Osteoblast (primary cell): Measurements from ENCODE around the gene LGALS4. TPM values are rescaled to one million over a fixed set of nuclear protein-coding genes. Genes with fewer than 3 reads are reported as not detected.
"Not testable (repeated sequence)": the region's sequence is repeated elsewhere in the genome, so short reads cannot be mapped to it uniquely, and the experiment has no call there.

ENCODE experiments used
- DNase-seq: peaks from one replicate; pipeline ENCODE4 v3.0.0; 2011; ENCODE audit warnings: low spot score, mixed read lengths; ENCODE audit not compliant: insufficient read length; ENCODE audit errors: missing footprints
- H2AFZ ChIP-seq: 2 replicates; pipeline ENCODE4 v1.6.0; 2011; ENCODE audit warnings: mild to moderate bottlenecking, low read length
- H3K27ac ChIP-seq: 2 replicates; pipeline ENCODE4 v1.5.1; 2011; ENCODE audit warnings: mild to moderate bottlenecking, low read depth, low read length, moderate library complexity
- H3K27me3 ChIP-seq: 2 replicates; pipeline ENCODE4 v1.6.0; 2012; ENCODE audit warnings: mild to moderate bottlenecking, control low read depth, inconsistent platforms, low read length, moderate library complexity; ENCODE audit not compliant: insufficient read depth
- H3K36me3 ChIP-seq: 2 replicates; pipeline ENCODE4 v1.5.1; 2011; ENCODE audit warnings: mild to moderate bottlenecking, low read length, control low read depth, moderate library complexity; ENCODE audit not compliant: insufficient read depth
- H3K4me1 ChIP-seq: 2 replicates; pipeline ENCODE4 v1.5.1; 2011; ENCODE audit warnings: mild to moderate bottlenecking, low read length, control low read depth, moderate library complexity; ENCODE audit not compliant: insufficient read depth
- H3K4me2 ChIP-seq: 2 replicates; pipeline ENCODE4 v1.6.0; 2011; ENCODE audit warnings: mild to moderate bottlenecking, low read length; ENCODE audit not compliant: insufficient read depth
- H3K4me3 ChIP-seq: fragments of 200-600 bp; sonication (generic); 3 replicates; pipeline ENCODE4 v1.5.1; 2012; ENCODE audit warnings: mild to moderate bottlenecking, low read length, inconsistent platforms; ENCODE audit not compliant: insufficient read depth
- H3K79me2 ChIP-seq: 2 replicates; pipeline ENCODE4 v1.6.0; 2012; ENCODE audit warnings: mild to moderate bottlenecking, low read length, control low read depth, inconsistent platforms; ENCODE audit not compliant: insufficient read depth
- H3K9me3 ChIP-seq: 2 replicates; pipeline ENCODE4 v1.5.1; 2011; ENCODE audit warnings: low read depth, low read length, control low read depth
- H4K20me1 ChIP-seq: 2 replicates; pipeline ENCODE4 v1.6.0; 2012; ENCODE audit warnings: mild to moderate bottlenecking, low read length, control low read depth; ENCODE audit not compliant: insufficient read depth
- total RNA-seq: library from RNA; depleted of rRNA; stranded (reverse); fragments of >200 nt; gene quantifications from 2 replicates; pipeline ENCODE4 v1.2.3, GENCODE V29; 2012
- TF ChIP-seq, protein P1 (sequence below): IDR thresholded peaks from 2 replicates; pipeline ENCODE4 v1.5.1; 2011; ENCODE audit warnings: mild to moderate bottlenecking, low read depth, low read length, moderate library complexity; ENCODE audit errors: extremely low read depth

The LGALS4 gene
- total RNA-seq, 1 donor = not detected

DNA sequence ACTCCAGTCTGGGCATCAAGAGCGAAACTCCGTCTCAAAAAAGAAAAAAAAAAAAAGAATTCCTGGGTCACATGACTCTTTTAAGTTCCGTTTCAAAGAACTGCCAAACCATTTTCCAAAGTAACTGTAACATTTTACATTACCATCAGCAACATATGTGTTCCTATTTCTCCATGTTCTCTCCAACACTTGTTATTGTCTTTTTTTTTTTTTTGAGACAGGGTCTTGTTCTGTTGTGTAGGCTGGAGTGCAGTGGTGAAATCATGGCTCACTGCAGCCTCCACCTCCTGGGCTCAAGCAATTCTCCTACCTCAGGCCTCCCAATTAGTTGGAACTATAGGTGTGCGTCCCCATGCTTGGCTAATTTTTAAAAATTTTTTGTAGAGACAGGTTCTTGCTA lies 17.2 kb downstream of the LGALS4 start:
- no peak for DNase-seq
- Histone ChIP-seq H3K4me1 (no peaks in the 10 kb centered on the region), H4K20me1 (no peaks in the 10 kb centered on the region), H3K36me3 (no peaks in the 10 kb centered on the region), H2AFZ (no peak overlapping the region), H3K27ac (no peak overlapping the region), H3K27me3 (no peaks in the 10 kb centered on the region), H3K4me3 (no peak overlapping the region), H3K4me2 (no peak overlapping the region), H3K9me3 (no peaks in the 10 kb centered on the region), H3K79me2 (no peaks in the 10 kb centered on the region)
- TF ChIP-seq, protein P1, sequence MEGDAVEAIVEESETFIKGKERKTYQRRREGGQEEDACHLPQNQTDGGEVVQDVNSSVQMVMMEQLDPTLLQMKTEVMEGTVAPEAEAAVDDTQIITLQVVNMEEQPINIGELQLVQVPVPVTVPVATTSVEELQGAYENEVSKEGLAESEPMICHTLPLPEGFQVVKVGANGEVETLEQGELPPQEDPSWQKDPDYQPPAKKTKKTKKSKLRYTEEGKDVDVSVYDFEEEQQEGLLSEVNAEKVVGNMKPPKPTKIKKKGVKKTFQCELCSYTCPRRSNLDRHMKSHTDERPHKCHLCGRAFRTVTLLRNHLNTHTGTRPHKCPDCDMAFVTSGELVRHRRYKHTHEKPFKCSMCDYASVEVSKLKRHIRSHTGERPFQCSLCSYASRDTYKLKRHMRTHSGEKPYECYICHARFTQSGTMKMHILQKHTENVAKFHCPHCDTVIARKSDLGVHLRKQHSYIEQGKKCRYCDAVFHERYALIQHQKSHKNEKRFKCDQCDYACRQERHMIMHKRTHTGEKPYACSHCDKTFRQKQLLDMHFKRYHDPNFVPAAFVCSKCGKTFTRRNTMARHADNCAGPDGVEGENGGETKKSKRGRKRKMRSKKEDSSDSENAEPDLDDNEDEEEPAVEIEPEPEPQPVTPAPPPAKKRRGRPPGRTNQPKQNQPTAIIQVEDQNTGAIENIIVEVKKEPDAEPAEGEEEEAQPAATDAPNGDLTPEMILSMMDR = no peak

DNA sequence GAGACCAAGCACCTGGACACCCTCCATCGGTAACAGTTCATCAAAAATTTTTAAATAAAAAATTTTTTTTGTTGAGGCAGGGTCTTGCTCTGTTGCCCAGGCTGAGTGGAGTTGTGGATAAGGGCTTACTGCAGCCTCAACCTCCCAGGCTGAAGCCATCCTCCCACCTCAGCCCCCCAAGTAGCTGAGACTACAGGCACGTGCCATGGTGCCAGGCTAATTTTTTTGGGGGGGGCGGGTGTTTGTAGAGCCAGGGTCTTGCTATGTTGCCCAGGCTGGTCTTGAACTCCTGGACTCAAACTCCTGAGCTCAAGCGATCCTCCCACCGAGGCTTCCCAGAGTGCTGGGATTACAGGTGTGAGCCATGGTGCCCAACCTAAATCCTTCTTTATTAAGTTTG lies 19.1 kb downstream of the LGALS4 start:
- DNase-seq = no peak
- Histone ChIP-seq H3K4me2 (no peak overlapping the region), H3K9me3 (no peaks in the 10 kb centered on the region), H3K36me3 (no peaks in the 10 kb centered on the region), H4K20me1 (no peaks in the 10 kb centered on the region), H3K79me2 (no peaks in the 10 kb centered on the region), H2AFZ (no peak overlapping the region), H3K27me3 (no peaks in the 10 kb centered on the region), H3K27ac (no peak overlapping the region), H3K4me1 (no peaks in the 10 kb centered on the region), H3K4me3 (no peak overlapping the region)
- TF ChIP-seq, protein P1 = no peak

DNA sequence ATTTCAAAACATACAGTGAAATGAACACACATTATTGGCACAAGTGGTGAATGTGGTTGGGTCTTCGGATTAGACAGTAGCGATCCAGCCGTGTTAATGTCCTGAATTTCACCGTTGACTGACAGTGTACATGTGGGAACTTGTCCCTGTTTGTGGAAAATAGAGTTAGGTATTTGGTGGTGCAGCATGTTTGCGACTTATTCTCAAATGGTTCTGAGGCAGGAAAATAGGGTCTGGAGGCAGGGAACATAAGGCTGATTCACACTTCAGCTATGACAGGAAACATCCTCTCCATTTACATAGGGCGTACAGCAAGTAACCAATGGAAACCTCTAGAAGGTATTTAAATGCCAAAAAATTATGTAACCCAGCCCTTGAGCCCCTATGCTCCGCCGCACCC lies 19.6 kb downstream of the LGALS4 start:
- TF ChIP-seq, protein P1 = no peak
- Histone ChIP-seq H4K20me1 (no peaks in the 10 kb centered on the region), H3K36me3 (no peaks in the 10 kb centered on the region), H3K27me3 (no peaks in the 10 kb centered on the region), H3K4me3 (no peak overlapping the region), H3K4me1 (no peaks in the 10 kb centered on the region), H3K27ac (no peak overlapping the region), H3K79me2 (no peaks in the 10 kb centered on the region), H3K4me2 (no peak overlapping the region), H3K9me3 (no peaks in the 10 kb centered on the region), H2AFZ (no peak overlapping the region)
- peak; percentile 36 for DNase-seq

DNA sequence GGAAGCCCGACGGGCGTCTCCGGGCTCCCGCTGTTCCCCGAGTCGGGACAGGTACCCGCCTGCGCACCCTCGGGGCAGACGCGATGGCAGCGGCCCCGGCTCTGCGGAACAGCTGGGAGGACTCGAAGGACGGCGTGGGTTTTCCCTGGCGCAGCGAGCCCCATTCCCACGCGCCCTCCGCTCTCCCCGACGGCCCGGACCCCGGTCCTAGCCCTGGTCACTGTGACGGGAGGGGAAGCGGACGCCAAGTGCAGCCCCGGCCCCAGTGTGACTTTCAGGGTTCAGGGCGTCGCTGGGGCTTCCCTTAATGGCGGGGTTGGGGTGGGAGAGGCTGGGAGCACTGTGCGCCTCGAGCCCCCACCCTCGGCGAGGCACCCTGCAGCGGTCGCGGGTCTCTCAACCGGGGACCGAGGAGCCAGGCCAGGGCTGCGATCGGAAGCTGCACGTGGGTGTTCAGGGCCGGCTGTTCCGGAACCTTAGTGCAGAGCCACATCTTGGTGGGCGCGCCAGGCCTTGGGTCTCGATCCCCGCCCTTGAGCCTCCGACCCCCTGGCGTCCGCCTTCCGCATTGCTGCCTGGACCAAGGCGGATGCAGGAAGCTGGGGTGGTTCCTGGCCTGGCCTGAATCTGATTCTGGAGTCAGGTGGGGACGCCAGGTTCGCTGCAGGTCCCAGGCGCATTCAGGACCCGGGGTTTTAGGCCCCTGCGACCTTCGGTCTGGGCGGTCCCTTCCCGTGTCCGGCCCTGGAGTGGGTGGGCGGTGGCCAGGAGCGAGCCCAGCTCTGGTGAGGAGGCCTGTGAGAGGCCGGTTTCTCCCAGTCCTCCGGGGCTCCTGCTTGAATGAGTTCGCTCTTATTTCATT lies 20.3 kb downstream of the LGALS4 start:
- Histone ChIP-seq H2AFZ (peak overlapping the region; percentile 56), H3K27ac (no peak overlapping the region), H3K9me3 (no peaks in the 10 kb centered on the region), H3K36me3 (no peaks in the 10 kb centered on the region), H3K4me3 (no peak overlapping the region), H3K4me2 (no peak overlapping the region), H3K79me2 (no peaks in the 10 kb centered on the region), H3K27me3 (no peaks in the 10 kb centered on the region), H3K4me1 (no peaks in the 10 kb centered on the region), H4K20me1 (no peaks in the 10 kb centered on the region)
- TF ChIP-seq, protein P1 = no peak
- peak; percentile 79 for DNase-seq

DNA sequence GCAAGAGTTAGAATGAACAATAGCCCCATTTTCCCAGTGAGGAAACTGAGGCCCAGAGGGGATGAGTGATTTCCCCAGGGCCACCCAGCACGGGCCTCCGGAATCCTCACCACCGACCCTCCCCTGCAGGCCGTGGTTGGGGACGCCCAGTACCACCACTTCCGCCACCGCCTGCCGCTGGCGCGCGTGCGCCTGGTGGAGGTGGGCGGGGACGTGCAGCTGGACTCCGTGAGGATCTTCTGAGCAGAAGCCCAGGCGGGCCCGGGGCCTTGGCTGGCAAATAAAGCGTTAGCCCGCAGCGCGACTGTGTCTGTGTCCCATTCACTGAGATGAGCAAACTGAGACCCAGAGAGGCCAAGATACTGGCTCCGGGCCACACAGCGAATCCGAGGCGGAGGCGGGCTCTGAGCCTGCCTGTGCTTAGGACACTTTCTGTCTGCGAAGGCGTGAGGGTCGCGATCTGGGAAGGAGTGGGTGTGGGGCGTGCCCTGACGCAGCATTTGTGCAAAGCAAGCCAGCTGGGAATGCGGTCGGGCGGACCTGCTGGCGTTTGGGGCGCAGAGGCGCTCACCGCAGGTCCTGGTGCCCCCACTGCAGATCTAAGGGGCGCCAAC lies 21.2 kb downstream of the LGALS4 start:
- Histone ChIP-seq H3K4me3 (peak overlapping the region; percentile 47), H2AFZ (peak overlapping the region; percentile 65)
- not testable (repeated sequence) for H3K36me3 ChIP-seq, H3K27ac ChIP-seq, DNase-seq, H3K9me3 ChIP-seq, H4K20me1 ChIP-seq, H3K27me3 ChIP-seq, H3K4me2 ChIP-seq, H3K79me2 ChIP-seq, H3K4me1 ChIP-seq
